Germinal center (tissue), 1 donor: ENCODE data around the gene ADARB2.

Source experiments
- DNase-seq: peaks from one replicate; pipeline ENCODE4 v3.0.0; 2012; ENCODE audit warnings: mixed read lengths, low spot score

The ADARB2 gene

GRCh38 chr10:1204434-1205326 lies 532.6 kb downstream of the ADARB2 start:
- no peak for DNase-seq

- DNase-seq = no peak
Measured at GRCh38 chr10:1203704-1204103, 533.6 kb downstream of the ADARB2 start.

GRCh38 chr10:1203216-1203615 lies 534.1 kb downstream of the ADARB2 start:
- no peak for DNase-seq

GRCh38 chr10:1202343-1202742 lies 535.0 kb downstream of the ADARB2 start:
- DNase-seq = no peak

GRCh38 chr10:1200866-1201807 lies 536.2 kb downstream of the ADARB2 start:
- no peak for DNase-seq

GRCh38 chr10:1199897-1200721 lies 537.2 kb downstream of the ADARB2 start:
- DNase-seq = no peak

GRCh38 chr10:1199345-1199673 lies 538.0 kb downstream of the ADARB2 start:
- no peak for DNase-seq

- DNase-seq = no peak
Measured at GRCh38 chr10:1198453-1199344, 538.6 kb downstream of the ADARB2 start.

- no peak for DNase-seq
Measured at GRCh38 chr10:1197384-1197783, 539.9 kb downstream of the ADARB2 start.

GRCh38 chr10:1196656-1197055 lies 540.7 kb downstream of the ADARB2 start:
- no peak for DNase-seq

GRCh38 chr10:1195828-1196227 lies 541.5 kb downstream of the ADARB2 start:
- DNase-seq = no peak

- no peak for DNase-seq
Measured at GRCh38 chr10:1194161-1194560, 543.2 kb downstream of the ADARB2 start.

- no peak for DNase-seq
Measured at GRCh38 chr10:1193561-1193960, 543.8 kb downstream of the ADARB2 start.

GRCh38 chr10:1191752-1192151 lies 545.6 kb downstream of the ADARB2 start:
- no peak for DNase-seq

- DNase-seq = no peak
Measured at GRCh38 chr10:1190791-1191490, 546.4 kb downstream of the ADARB2 start.

GRCh38 chr10:1190052-1190395 lies 547.3 kb downstream of the ADARB2 start:
- DNase-seq = no peak

GRCh38 chr10:1189166-1190051 lies 547.9 kb downstream of the ADARB2 start:
- no peak for DNase-seq

GRCh38 chr10:1188558-1189135 lies 548.7 kb downstream of the ADARB2 start:
- DNase-seq = no peak
